Psoas muscle (tissue), 8 donors: Measurements from ENCODE around the gene SLC44A2. TPM values are rescaled to one million over a fixed set of nuclear protein-coding genes. Genes with fewer than 3 reads are reported as not detected.

Experiments used
- ATAC-seq, 4 donors: fragments of 200-7000 bp; cut with Tn5 transposase; one replicate each; pipeline ENCODE4 v1.9.1; 2020; ENCODE audit warnings: moderate library complexity in 3 of 4, mild to moderate bottlenecking in 2 of 4
- DNase-seq, 2 donors: peaks; one replicate each; pipeline ENCODE4 v3.0.0-alpha.2; 2020
- H3K27ac ChIP-seq: fragments of 200-600 bp; one replicate; pipeline ENCODE4 v1.8.0; 2022
- H3K27me3 ChIP-seq, 3 donors: fragments of 200-600 bp in 1 of 3; one replicate each; pipeline versions ENCODE4 v1.6.1 to v1.8.0; 2013 to 2022; ENCODE audit warnings: low read length in 2 of 3, mild to moderate bottlenecking in 2 of 3, moderate library complexity in 1 of 3; ENCODE audit not compliant: insufficient read depth in 3 of 3
- H3K36me3 ChIP-seq, 2 donors: fragments of 200-600 bp in 1 of 2; one replicate each; pipeline versions ENCODE4 v1.6.1 to v1.8.0; 2013 to 2022; ENCODE audit warnings: low read depth in 1 of 2, mild to moderate bottlenecking in 1 of 2, moderate library complexity in 1 of 2; ENCODE audit not compliant: insufficient read depth in 1 of 2
- H3K4me1 ChIP-seq: fragments of 200-600 bp; one replicate; pipeline ENCODE4 v1.8.0; 2022
- H3K4me3 ChIP-seq: fragments of 200-600 bp; one replicate; pipeline ENCODE4 v1.8.0; 2022; ENCODE audit warnings: mild to moderate bottlenecking
- H3K9me3 ChIP-seq: fragments of 200-600 bp; one replicate; pipeline ENCODE4 v1.8.0; 2022
- WGBS, 3 donors: extraction: QIAGEN DNeasy Blood & Tissue Kit; methylation state at CpG; one replicate each; pipeline versions ENCODE4 v1.1.6 to v1.1.7; 2013; 5-methylcytosine and 5-hydroxymethylcytosine counted together
- intact Hi-C, 2 donors: fragments of 100-400 bp; cut with DNase I; formaldehyde crosslinking; loops; one replicate each; pipeline versions ENCODE4 v1.11.0 to v1.14.2; 2022
- polyA plus RNA-seq, 3 donors: library from polyadenylated mRNA; stranded (reverse); fragments of 200-250 nt; gene quantifications; one replicate each; pipeline ENCODE4 v1.2.3, GENCODE V29; 2013
- total RNA-seq, 4 donors: library from RNA; stranded (reverse); fragmentation: NEBNext Ultra II Directional in 2 of 4; extraction: Animal tissue kit (Norgen Biotek cat#: 25700) in 2 of 4; gene quantifications; one replicate each; pipeline versions ENCODE4 v1.2.1 to v1.2.4, GENCODE V29; 2021 to 2023
- TF ChIP-seq, protein P1 (sequence below): fragments of 200-600 bp; IDR thresholded peaks from one replicate; pipeline ENCODE4 v1.8.0; 2022; ENCODE audit warnings: antibody characterized with exemption
- donor health status: healthy with polysubstance abuse.
- donor health status: DM: no; HTN: no; CAD: no; lungs with moderate emphysema.
- donor health status: Bipolar disorder and iron deficiency.
- donor health status: healthy.
- donor health status: DM: yes; HTN: yes; CAD: no.
- donor health status: DM: no; HTN: no; CAD: no.
- donor health status: DM: no; HTN: no; CAD: no.
- donor health status: DM: yes; HTN: yes; CAD: no.

SLC44A2 gene
- total and polyA plus RNA-seq, 7 donors: 36.3 to 104 (median 73.8) TPM

DNA sequence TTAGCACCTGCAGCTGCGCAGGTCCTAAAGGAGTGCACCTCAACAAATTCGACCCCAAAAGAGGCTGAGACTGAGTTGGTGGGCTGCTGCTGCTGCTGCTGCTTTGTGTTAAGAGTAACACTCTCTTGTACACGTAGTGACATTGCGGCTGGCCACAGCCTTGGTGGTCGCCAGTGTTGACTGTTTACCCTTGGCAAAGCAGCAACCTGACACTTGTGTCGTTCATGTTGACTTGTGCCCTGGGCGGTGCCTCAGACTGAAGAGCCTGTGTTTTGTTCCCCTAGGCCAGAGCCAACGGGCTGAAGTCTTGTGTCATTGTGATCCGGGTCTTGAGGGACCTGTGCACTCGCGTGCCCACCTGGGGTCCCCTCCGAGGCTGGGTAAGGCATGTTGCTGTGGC is 53.5 kb downstream of the SLC44A2 start:
- DNase-seq: no peak

DNA sequence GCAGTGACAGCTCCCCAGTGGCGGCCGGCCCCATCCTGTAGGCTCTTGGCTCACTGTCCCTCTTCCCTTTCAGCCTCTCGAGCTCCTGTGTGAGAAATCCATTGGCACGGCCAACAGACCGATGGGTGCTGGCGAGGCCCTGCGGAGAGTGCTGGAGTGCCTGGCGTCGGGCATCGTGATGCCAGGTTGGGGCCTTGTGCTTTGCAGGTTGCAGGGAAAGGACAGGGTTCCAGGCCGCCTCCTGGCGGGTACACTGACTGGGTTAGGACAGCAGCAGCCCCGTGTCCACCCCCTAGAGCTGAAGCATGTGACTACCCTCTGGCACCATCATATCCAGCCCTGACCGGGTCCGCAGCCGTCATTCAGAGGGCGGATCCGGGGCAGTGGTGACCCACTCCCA is 54.4 kb downstream of the SLC44A2 start:
- intact Hi-C loops: no loop called here
- Histone ChIP-seq H3K27ac (no peak overlapping the region), H3K4me1 (no peaks in the 10 kb centered on the region), H3K27me3 (no peaks in the 10 kb centered on the region), H3K4me3 (no peak overlapping the region), H3K9me3 (no peaks in the 10 kb centered on the region), H3K36me3 (peaks cover 19 to 96% of the 10 kb centered on the region in 2 donors)
- TF ChIP-seq, protein P1, sequence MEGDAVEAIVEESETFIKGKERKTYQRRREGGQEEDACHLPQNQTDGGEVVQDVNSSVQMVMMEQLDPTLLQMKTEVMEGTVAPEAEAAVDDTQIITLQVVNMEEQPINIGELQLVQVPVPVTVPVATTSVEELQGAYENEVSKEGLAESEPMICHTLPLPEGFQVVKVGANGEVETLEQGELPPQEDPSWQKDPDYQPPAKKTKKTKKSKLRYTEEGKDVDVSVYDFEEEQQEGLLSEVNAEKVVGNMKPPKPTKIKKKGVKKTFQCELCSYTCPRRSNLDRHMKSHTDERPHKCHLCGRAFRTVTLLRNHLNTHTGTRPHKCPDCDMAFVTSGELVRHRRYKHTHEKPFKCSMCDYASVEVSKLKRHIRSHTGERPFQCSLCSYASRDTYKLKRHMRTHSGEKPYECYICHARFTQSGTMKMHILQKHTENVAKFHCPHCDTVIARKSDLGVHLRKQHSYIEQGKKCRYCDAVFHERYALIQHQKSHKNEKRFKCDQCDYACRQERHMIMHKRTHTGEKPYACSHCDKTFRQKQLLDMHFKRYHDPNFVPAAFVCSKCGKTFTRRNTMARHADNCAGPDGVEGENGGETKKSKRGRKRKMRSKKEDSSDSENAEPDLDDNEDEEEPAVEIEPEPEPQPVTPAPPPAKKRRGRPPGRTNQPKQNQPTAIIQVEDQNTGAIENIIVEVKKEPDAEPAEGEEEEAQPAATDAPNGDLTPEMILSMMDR: no peak
- no peak for DNase-seq
- no peak for ATAC-seq
- 90 to 93% (median 91%) methylated on average over 18 of the region's 18 CpGs for WGBS, 3 donors

More for the DNA sequence above, 53.5 kb downstream of the SLC44A2 start:
- Histone ChIP-seq H3K9me3 (no peaks in the 10 kb centered on the region), H3K4me3 (no peak overlapping the region), H3K36me3 (peaks cover 19 to 93% of the 10 kb centered on the region in 2 donors), H3K27ac (no peak overlapping the region), H3K4me1 (no peaks in the 10 kb centered on the region), H3K27me3 (no peaks in the 10 kb centered on the region)
- TF ChIP-seq, protein P1: no peak
- 92 to 94% (median 93%) methylated on average over 12 of the region's 12 CpGs for WGBS, 3 donors
- ATAC-seq: no peak
- intact Hi-C loops: no loop called here

DNA sequence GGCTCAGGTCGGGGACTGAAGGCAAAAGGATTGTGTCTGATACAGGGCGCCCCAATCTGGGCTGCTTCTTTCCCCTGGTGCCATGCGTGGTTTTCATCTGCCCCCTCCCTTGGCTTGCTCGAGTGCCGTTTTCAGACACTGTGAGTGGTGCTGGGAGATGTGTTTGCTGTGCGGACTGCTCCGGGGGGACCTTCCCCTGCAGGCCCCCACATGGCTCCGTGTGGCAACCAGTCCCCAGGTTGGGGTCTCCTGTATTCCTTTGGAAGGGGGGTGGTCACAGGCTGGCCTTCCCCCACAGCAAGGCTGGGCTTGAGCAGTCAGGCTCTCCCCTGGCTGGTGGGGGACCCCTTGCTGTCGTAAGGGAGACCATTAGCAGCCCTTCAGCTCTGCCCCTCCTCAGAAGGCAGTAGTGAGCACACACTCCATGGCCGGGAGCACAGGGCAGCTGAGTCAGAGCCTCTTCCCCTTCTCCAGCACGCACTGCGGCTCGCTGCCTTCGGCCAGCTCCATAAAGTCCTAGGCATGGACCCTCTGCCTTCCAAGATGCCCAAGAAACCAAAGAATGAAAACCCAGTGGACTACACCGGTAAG is 55.3 kb downstream of the SLC44A2 start:
- 89 to 93% (median 92%) methylated on average over 11 to 15 of the region's 15 CpGs for WGBS, 3 donors
- TF ChIP-seq, protein P1: no peak
- Histone ChIP-seq H3K27me3 (no peaks in the 10 kb centered on the region), H3K4me3 (no peak overlapping the region), H3K9me3 (no peaks in the 10 kb centered on the region), H3K36me3 (peaks cover 19 to 97% of the 10 kb centered on the region in 2 donors), H3K27ac (no peak overlapping the region), H3K4me1 (no peaks in the 10 kb centered on the region)
- intact Hi-C loops: no loop called here
- DNase-seq (no peak), ATAC-seq (no peak)

DNA sequence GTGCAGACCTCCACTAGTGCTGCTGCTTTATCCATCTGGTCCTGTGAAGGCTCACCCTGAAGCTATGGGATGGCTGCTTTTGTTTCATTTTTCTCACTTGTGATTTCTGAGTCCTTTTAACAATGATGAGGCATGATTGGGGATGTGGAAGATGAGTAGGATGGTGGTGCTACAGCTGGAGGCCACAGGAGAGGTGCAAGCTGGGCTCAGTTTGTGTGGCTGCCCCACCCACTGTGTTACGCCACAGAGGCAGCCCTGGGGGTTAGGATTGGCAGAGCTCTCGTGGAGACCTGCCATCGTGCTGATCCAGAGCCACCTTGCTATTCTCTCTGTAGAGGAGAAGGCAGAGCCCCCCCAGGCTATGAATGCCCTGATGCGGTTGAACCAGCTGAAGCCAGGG is 56.3 kb downstream of the SLC44A2 start:
- Histone ChIP-seq H3K36me3 (peaks cover 19 to 100% of the 10 kb centered on the region in 2 donors), H3K27me3 (no peaks in the 10 kb centered on the region), H3K4me1 (no peaks in the 10 kb centered on the region), H3K27ac (no peak overlapping the region), H3K4me3 (no peak overlapping the region), H3K9me3 (no peaks in the 10 kb centered on the region)
- 83 to 91% (median 90%) methylated on average over 4 of the region's 4 CpGs for WGBS, 3 donors
- DNase-seq: no peak
- TF ChIP-seq, protein P1: no peak
- intact Hi-C loops: no loop called here
- ATAC-seq: no peak
